GM18909 (cell line): Measurements from ENCODE around the gene TADA3.
"Not testable (repeated sequence)": the region's sequence is repeated elsewhere in the genome, so short reads cannot be mapped to it uniquely, and the experiment has no call there.

Source experiments
- ATAC-seq: cut with Tn5 transposase; IDR thresholded peaks from one replicate; pipeline ENCODE4 v1.9.1; 2021; ENCODE audit warnings: mild to moderate bottlenecking; ENCODE audit not compliant: unreplicated experiment, poor library complexity

TADA3 gene

GRCh38 chr3:9786209-9786739, 6.0 kb downstream of the TADA3 start:
- ATAC-seq, result no peak

- no peak for ATAC-seq
Observed at GRCh38 chr3:9785602-9786001, 6.7 kb downstream of the TADA3 start.

- ATAC-seq, result no peak
Observed at GRCh38 chr3:9784965-9785364, 7.3 kb downstream of the TADA3 start.

- no peak for ATAC-seq
Observed at GRCh38 chr3:9783954-9784353, 8.3 kb downstream of the TADA3 start.

- no peak for ATAC-seq
Observed at GRCh38 chr3:9782770-9783169, 9.5 kb downstream of the TADA3 start.

GRCh38 chr3:9781978-9782603, 10.2 kb downstream of the TADA3 start:
- ATAC-seq, result no peak

- ATAC-seq, result no peak
Observed at GRCh38 chr3:9781551-9781950, 10.7 kb downstream of the TADA3 start.

GRCh38 chr3:9780910-9781309, 11.4 kb downstream of the TADA3 start:
- ATAC-seq, result no peak

GRCh38 chr3:9780458-9780812, 11.8 kb downstream of the TADA3 start:
- no peak for ATAC-seq

- ATAC-seq, result peak; percentile 72
Observed at GRCh38 chr3:9779721-9780457, 12.4 kb downstream of the TADA3 start.

- ATAC-seq, result no peak
Observed at GRCh38 chr3:9779075-9779593, 13.1 kb downstream of the TADA3 start.

GRCh38 chr3:9778143-9779074, 13.9 kb downstream of the TADA3 start:
- no peak for ATAC-seq

GRCh38 chr3:9777694-9778021, 14.6 kb downstream of the TADA3 start:
- ATAC-seq, result no peak

- ATAC-seq, result no peak
Observed at GRCh38 chr3:9776896-9777693, 15.2 kb downstream of the TADA3 start.

GRCh38 chr3:9771007-9771406, 21.3 kb downstream of the TADA3 start:
- not testable (repeated sequence) for ATAC-seq

GRCh38 chr3:9770276-9770812, 21.9 kb downstream of the TADA3 start:
- no peak for ATAC-seq

- ATAC-seq, result peak; percentile 69
Observed at GRCh38 chr3:9769426-9770275, 22.6 kb downstream of the TADA3 start, which contains the start of gene CAMK1. Gene CAMK1, minus strand, starts transcription at chr3:9769947. Its CDS starts 2,198 bp downstream, at chr3:9767749.

GRCh38 chr3:9769012-9769411, 23.3 kb downstream of the TADA3 start:
- no peak for ATAC-seq
